Effector memory CD4-positive, alpha-beta T cell (primary cell): ENCODE results near the gene MUSTN1.

Experiments
- DNase-seq, 3 donors: peaks; one replicate each; pipeline ENCODE4 v3.0.0-alpha.2; 2020
- H3K27ac ChIP-seq: 2 replicates; pipeline ENCODE4 v1.7.0; 2013; ENCODE audit warnings: mild to moderate bottlenecking, low read length, moderate library complexity; ENCODE audit not compliant: insufficient read depth, poor library complexity, severe bottlenecking
- H3K27me3 ChIP-seq: replicated peaks from 2 replicates; pipeline ENCODE4 v1.7.0; 2013; ENCODE audit warnings: mild to moderate bottlenecking, low read length; ENCODE audit not compliant: insufficient read depth, control insufficient read depth, poor library complexity, severe bottlenecking
- H3K36me3 ChIP-seq: 2 replicates; pipeline ENCODE4 v1.7.0; 2013; ENCODE audit warnings: mild to moderate bottlenecking, low read length, moderate library complexity; ENCODE audit not compliant: control insufficient read depth, insufficient read depth
- H3K4me1 ChIP-seq: 2 replicates; pipeline ENCODE4 v1.7.0; 2013; ENCODE audit warnings: low read length, mild to moderate bottlenecking; ENCODE audit not compliant: control insufficient read depth, insufficient read depth, poor library complexity, severe bottlenecking
- H3K4me3 ChIP-seq: 2 replicates; pipeline ENCODE4 v1.7.0; 2013; ENCODE audit warnings: low read length, low read depth, mild to moderate bottlenecking; ENCODE audit not compliant: insufficient read depth, poor library complexity, severe bottlenecking
- H3K9me3 ChIP-seq: 2 replicates; pipeline ENCODE4 v1.7.0; 2013; ENCODE audit warnings: mild to moderate bottlenecking, low read length, moderate library complexity; ENCODE audit not compliant: control insufficient read depth

MUSTN1 gene

DNA sequence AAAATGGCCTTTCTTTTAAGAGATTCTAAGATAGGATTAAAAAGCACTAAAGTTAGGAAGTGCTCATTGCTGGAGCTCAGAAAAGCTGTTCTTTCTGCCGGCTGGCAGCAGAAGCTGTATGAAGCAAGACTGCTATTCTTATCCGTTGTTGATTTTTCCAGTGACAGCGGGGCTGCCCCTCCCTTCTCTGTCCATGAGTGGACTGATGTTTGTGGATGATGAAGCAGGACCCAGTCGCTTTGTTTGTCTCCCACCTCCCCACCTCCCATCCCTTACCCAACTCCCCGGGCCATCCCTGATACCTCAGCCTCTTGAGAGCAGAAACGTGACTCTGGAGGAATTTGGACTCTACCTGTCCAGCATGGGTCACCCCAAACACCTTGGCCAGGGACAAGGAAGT lies 10.3 kb upstream of the MUSTN1 start:
- Histone ChIP-seq H3K9me3 (no peaks in the 10 kb centered on the region), H3K27me3 (no peaks in the 10 kb centered on the region), H3K36me3 (peaks cover 64% of the 10 kb centered on the region), H3K4me1 (no peaks in the 10 kb centered on the region), H3K4me3 (no peak overlapping the region), H3K27ac (no peak overlapping the region)
- no peak for DNase-seq

DNA sequence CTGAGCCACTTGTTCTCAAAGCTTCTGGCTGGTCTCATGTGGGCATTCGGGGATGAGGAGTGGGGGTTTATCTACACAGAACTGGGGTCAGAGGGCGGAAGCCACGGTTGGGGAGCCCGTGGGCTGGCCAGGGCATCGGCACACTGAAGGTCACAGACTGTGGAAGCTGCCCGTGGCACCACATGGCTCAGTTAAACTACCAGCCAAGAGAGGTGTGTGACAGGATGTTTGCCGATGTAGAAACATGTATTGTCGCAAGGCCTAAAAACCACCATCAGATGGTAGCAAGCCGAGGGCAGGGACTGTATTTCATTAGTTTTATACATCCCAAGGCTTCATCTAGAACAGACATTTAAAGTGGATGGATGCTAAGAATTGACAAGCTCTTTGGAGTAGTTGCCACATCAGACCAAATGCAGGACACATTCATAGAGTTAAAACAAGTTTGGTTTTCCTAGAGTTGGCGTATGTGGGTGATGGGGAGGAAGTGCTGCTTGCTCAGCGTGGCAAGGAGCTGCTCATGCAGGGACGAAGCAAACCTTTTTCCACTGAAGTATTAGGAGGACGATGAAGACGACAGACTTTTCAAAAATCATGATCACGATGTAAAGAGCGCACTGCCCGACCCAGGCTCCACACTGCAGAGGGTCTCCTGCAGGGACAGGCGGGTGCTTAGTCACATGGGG lies 9.6 kb upstream of the MUSTN1 start:
- Histone ChIP-seq H3K27ac (no peak overlapping the region), H3K27me3 (no peaks in the 10 kb centered on the region), H3K4me1 (no peaks in the 10 kb centered on the region), H3K36me3 (peaks cover 62% of the 10 kb centered on the region), H3K9me3 (no peaks in the 10 kb centered on the region), H3K4me3 (no peak overlapping the region)
- DNase-seq: no peak

DNA sequence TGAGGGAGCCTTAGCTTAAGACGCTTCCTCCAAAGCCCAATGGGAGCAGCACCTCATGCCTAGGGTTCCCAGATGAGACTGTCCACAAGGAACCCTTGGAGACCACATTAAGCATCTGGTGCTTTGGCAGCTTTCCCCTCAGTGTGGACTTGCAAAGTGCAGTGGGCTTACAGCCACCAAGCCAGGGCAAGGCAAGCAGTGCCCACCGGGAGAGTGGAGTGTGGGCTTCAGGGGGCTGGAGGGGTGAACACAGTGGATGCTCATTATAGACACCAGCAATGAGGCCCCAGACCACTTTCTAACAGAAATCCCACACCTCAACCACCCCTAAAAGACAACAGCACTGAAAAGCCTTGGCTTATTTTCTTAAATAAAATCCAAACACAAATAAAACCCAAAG lies 9.1 kb upstream of the MUSTN1 start:
- Histone ChIP-seq H3K4me1 (peaks cover 3% of the 10 kb centered on the region), H3K4me3 (no peak overlapping the region), H3K27ac (no peak overlapping the region), H3K36me3 (peaks cover 57% of the 10 kb centered on the region), H3K27me3 (no peaks in the 10 kb centered on the region), H3K9me3 (no peaks in the 10 kb centered on the region)
- DNase-seq: no peak

DNA sequence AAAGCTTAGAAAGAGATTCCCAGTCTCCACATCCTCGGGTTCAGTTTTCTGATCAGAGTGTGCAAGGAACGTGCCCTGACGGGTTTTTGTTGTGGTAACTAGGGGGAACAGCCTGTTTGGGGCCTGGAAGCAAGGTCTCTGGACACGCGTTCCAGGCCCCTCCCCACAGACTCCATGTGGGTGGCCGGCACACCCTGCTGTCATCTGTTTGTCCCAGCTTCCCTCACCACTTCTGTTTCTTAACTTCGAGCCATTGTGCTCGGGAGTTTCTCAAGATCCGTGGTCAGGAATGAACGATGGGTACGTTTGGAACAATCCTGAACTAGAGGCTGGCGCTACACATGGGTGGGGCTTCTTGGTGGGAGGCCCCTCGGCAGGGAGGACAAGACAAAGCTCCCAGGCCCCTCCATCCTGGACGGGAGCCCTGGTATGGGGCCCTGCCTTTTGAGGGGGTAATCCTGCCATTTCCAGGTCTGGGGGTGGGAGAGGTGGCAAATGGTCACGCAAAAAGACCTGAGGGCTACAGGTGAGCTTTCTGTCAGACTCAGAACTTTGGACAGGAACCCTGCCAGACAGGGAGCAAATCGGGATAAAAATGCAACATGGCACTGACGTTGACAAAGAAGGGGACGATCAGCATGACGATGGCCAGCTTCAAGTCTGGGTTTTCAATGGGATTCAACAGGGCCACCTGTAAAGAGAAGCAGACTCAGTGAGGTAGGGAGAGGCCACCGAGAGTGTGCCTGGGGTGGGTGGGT lies 8.5 kb upstream of the MUSTN1 start:
- Histone ChIP-seq H3K27me3 (no peaks in the 10 kb centered on the region), H3K4me3 (no peak overlapping the region), H3K27ac (no peak overlapping the region), H3K36me3 (peaks cover 51% of the 10 kb centered on the region), H3K9me3 (no peaks in the 10 kb centered on the region), H3K4me1 (peaks cover 4% of the 10 kb centered on the region)
- DNase-seq: no peak

DNA sequence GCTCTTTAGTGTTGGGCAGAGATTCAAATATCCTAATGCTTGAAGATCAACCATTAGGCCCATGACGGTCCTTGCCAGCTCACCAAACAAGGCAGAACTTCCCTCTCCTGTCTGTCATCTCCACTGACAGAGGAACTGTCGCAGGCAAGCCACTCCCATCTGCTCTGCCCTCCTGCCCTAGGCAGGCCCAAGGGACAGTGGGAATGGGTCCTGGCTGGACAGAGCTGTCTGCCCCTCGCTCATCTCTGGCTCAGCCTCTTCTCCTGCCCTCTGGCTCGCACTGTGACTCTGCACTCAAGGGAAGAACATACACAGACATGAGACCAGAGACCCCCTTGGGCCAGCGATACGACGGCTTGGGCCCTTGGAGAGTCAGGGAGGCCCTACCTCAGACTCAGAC lies 7.6 kb upstream of the MUSTN1 start:
- no peak overlapping the region for H3K4me3 ChIP-seq
- no peaks in the 10 kb centered on the region for H3K27me3 ChIP-seq
- H3K36me3 ChIP-seq: peaks cover 44% of the 10 kb centered on the region
- no peak for DNase-seq
- no peak overlapping the region for H3K27ac ChIP-seq
- H3K4me1 ChIP-seq: peaks cover 4% of the 10 kb centered on the region
- H3K9me3 ChIP-seq: no peaks in the 10 kb centered on the region

DNA sequence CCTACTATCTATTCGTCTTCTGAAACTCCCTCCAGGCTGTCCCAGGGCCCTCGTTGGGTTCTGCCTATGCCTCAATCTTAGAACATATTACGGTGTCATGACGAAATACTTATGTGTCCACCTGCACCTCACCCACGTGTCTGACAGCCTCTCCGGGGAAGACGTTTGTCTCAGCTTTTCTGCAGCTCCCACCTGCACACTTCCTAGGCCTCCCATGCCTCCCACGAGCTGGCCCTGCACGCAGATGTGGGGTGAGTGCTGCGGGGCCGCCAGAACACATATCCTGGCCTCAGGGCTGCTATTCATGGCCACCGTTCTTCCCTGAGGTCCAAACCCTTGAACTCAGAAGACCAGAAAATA lies 7.1 kb upstream of the MUSTN1 start:
- no peak overlapping the region for H3K4me3 ChIP-seq
- no peak overlapping the region for H3K27ac ChIP-seq
- H3K27me3 ChIP-seq: no peaks in the 10 kb centered on the region
- H3K36me3 ChIP-seq: peaks cover 47% of the 10 kb centered on the region
- peaks cover 4% of the 10 kb centered on the region for H3K4me1 ChIP-seq
- no peaks in the 10 kb centered on the region for H3K9me3 ChIP-seq
- no peak for DNase-seq

DNA sequence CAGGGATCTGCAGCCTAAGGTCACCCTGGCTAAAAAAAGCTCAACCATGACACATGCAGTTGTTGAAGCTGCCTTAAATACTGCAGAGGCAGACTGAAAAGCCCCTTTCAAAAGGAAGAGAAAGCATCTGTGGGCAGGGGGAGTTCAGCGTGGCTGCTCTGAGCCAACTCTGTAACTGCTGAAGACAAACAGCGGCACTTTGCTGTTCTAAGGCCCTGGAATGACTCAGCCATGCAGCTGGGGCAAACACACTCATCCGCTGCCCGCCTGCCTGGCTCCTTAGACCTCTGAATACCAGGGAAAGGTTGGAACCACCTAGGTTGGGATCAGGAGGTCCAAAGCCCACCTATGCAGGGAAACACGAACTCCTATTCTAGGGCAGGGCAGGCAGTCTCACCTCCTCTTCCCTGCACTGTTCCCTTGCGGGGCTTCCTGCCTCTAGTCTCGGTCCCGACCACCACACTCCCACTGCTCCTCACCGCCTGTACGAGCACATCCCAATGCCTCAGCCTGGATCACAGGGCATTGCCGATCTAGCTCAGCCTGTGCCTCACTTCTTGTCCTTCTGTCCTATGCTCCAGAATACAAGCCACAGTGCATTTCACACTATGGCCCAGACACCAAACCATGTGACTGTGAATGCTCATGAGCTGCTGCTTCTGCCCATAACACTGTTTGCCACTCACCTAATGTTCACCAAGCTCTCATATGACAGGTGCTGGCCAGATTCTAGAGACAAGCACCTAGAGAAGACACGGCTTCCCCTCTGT lies 6.6 kb upstream of the MUSTN1 start:
- Histone ChIP-seq H3K27me3 (no peaks in the 10 kb centered on the region), H3K9me3 (no peaks in the 10 kb centered on the region), H3K4me1 (peaks cover 4% of the 10 kb centered on the region), H3K27ac (no peak overlapping the region), H3K4me3 (no peak overlapping the region), H3K36me3 (peaks cover 47% of the 10 kb centered on the region)
- no peak for DNase-seq

DNA sequence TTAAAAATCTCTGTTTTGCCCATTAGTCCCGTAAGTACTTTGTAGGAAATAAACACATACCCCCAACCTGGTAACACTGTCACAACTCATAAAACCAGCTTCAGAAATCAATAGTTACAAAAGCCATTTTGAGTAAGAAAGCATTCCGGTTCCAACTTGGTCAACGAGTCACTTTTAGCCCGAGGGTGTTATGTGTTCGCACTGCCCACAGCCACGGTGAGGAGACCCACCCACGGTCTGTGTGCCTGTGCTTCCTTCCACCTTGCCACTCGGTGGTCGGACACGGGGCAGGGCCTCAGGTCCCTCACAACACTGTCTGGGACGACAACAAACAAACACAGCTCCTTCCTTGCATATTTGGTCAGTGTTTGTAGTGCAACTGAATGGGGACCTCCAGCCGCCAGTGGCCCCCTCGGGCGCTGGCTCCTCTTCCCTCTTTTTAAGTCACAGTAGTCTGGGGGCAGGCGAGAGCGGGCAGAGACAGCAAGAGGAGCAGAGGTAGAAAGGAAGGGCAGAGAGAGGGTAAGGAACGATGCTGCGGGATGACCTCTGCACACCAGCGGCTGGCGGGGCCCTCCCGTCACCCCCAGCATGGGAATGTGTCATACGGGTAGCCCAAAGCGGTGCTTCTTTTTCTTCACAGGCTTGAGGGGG lies 5.2 kb upstream of the MUSTN1 start:
- Histone ChIP-seq H3K9me3 (no peaks in the 10 kb centered on the region), H3K4me3 (no peak overlapping the region), H3K36me3 (peaks cover 60% of the 10 kb centered on the region), H3K27ac (no peak overlapping the region), H3K27me3 (no peaks in the 10 kb centered on the region), H3K4me1 (peaks cover 4% of the 10 kb centered on the region)
- DNase-seq: no peak

DNA sequence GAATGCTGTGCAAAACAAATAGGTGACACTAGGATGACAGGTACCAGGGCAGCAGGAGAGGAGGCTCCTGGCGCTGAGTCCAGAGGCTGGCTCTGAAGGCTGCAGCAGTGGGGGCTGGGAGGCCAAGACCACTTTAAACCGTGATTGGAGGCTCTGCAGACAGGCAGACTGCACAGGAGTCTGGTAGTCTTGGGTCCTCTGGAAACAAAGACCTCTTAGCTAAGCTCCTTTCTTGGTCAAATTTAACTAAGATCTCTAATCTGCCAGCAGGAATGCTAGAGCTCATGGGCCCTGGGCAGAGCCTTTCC lies 4.4 kb upstream of the MUSTN1 start:
- Histone ChIP-seq H3K36me3 (peaks cover 57% of the 10 kb centered on the region), H3K27me3 (no peaks in the 10 kb centered on the region), H3K9me3 (no peaks in the 10 kb centered on the region), H3K27ac (no peak overlapping the region), H3K4me1 (peaks cover 4% of the 10 kb centered on the region), H3K4me3 (no peak overlapping the region)
- no peak for DNase-seq
